Activated T-helper 1 cell treated with Interleukin-2 at 50 U/mL for 16 hours (primary cell): ENCODE data around the gene FAM131C.
A peak's percentile ranks its signal among the peaks of the same experiment; 100 is the strongest.
"Not testable (repeated sequence)": the region's sequence is repeated elsewhere in the genome, so short reads cannot be mapped to it uniquely, and the experiment has no call there.

Experiments used
- DNase-seq: peaks from one replicate; pipeline ENCODE4 v3.0.0-alpha.2; 2020; ENCODE audit warnings: low read depth

Gene FAM131C

GRCh38 chr1:16058394-16059120 lies 14.9 kb downstream of the FAM131C start:
- not testable (repeated sequence) for DNase-seq

GRCh38 chr1:16057314-16057915 lies 16.0 kb downstream of the FAM131C start:
- DNase-seq, result not testable (repeated sequence)

DNA sequence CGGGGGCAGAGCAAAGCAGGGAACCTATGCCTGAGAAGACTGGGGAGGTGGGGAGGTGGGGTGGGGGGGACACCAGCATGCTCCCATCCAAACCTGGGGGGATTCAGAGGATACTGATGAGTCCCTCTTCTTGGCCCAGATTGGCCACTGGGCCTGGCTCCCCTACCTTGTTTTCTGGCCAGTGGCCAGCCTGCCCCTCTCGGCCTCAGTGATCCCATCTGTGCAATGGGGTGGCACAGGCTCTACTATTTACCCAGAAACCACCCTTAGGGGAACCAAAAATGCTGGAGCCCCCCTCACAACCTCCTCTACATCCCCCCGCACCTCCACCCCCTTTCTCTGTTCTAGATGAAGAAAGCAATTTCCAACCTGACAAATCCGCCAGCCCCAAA lies 16.9 kb downstream of the FAM131C start:
- not testable (repeated sequence) for DNase-seq

DNA sequence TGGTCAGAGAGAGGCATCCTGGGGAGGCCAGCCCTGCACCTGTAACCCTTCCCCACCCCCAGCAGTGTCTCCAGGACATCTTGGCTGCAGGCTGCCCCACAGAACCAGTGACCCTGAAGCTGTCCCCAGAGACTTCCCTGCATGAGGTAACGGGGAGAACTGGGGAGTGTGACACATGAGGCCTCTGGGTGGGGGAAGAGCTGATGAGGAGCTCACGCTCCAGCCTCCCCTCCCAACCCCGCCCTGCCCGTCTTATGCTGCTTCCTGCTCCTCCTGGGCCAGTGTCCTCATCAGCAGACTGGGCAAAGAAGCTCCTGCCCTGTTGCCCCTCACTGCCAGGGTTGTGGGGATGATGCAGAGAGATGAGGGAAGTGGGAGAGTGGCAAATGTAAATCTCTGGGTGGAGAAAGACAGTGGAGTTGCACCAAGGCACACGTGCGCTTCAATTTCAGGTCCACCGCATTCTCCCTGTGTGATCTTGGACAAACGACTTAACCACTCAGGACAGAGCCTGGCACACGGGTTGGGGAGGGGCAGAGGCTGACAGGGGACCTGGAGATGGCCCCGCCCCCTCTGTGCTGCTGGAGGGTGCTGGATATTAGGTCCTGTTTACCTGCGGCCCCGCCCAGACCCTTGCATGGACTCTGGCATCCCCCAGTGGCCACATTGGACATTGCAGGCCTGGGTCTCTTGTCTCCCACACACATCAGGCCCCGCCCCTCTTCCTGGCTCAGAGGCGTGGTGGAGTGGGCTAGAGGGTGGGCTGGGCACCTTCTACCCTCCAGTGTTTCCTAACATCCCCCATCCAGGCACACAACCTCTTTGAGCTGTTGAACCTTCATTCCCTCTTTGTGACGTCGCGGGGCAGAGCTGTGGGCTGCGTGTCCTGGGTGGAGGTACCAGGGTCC lies 17.6 kb downstream of the FAM131C start:
- DNase-seq, result peak; percentile 63

DNA sequence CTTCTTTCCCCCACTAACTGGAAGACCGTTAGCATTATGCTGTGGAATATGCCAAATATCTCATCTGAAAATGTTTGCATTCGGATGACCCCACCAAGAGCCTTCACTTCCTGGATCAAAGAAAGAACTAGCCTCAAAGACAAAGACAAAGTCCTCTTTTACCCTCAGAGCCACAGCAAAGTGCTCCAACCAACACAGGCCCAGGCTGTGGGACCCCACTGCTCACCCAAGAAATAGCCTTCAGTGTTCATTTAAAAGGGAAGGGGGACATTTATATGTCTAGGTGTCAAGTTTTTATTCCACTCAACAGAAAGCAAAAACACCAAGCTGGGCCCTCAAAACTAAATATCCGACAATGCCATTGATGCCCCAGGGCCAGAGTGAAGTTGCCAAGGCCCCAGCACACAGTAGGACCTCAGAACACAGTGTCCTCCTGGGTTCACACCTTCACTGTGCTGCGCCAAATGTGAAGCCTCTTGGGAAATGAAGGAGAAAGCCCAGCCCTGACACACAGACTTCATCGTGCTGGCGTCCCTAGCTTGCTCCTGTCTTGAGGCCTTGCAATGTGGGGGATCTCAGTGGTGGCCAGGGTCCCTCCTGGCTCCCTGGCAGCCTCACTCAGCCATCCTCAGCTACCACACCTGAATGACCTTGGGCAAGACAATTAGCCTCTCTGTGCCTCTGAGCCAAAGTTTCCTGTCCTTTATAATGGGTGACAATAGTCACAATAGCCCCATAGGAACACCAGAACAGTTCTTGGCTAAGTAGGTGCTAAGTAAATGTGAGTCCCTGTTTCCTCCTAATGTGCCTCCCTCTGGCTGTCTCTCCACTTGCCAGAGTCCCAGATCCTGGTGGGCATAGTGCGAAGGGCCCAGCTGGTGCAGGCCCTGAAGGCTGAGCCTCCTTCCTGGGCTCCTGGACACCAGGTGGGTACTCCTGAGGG lies 18.6 kb downstream of the FAM131C start:
- no peak for DNase-seq

GRCh38 chr1:16053781-16054502 lies 19.5 kb downstream of the FAM131C start:
- DNase-seq, result no peak

DNA sequence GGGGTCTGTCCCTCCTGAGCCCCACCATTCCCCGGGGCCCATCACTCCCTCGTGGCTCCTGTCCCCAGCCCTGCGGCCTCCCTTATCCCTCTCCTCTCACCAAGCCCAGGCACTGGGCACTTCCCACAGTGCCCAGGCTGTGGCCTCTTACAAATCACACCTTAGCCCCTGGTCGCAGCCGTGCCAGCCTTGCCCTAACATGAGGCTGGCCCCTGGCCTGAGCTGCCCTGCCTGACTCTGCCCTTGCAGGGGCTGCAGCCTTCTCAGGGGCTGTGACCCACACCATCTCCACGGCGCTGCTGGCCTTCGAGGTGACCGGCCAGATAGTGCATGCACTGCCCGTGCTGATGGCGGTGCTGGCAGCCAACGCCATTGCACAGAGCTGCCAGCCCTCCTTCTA lies 21.5 kb downstream of the FAM131C start:
- not testable (repeated sequence) for DNase-seq

DNA sequence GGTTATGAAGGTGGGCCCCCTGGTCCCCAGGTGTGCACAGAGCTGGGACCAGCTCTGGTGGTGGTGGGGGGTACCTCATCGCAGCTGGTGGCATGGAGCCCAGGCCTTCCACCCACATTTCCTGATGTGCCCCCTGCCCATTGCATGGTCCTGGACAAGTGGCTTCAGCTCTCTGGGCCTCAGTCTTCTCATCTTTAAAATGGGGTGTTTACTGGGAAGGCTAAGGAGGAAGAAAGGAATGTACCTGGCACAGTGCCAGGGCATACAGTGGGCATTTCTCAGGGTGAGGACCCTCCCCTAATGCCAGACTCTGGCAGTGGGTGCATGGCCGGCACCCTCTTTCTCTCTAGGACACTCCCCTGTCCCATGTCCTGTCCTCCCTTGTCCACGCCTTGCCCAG lies 22.4 kb downstream of the FAM131C start:
- DNase-seq, result no peak

- no peak for DNase-seq
Measured at GRCh38 chr1:16050328-16050727, 23.1 kb downstream of the FAM131C start.

- no peak for DNase-seq
Measured at GRCh38 chr1:16048573-16049189, 24.8 kb downstream of the FAM131C start.

DNA sequence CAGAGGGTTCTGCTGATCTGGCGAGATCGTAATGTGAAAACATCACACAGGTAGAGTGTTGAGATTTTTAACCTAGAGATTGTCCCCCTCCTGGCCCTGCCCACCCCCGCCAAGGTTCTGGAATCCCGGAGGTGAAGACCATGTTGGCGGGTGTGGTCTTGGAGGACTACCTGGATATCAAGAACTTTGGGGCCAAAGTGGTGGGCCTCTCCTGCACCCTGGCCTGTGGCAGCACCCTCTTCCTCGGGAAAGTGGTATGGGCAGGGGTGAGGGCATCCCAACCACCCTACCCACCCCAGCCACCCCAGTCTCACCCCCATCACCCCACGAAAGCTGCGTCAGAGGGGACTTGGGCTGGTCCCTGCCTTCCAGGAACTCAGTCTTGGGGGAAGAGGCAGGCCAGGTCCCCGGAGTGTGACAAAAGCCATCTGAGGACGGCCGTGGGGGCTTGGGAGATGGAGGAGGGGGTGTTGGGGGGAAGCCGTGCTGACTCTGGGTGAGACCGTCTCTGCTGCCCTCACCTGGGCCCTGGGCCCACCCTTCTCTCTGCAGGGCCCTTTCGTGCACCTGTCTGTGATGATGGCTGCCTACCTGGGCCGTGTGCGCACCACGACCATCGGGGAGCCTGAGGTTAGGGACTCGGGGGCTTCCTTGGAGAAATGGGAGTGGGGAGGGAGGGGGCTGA lies 25.5 kb downstream of the FAM131C start:
- DNase-seq, result no peak

DNA sequence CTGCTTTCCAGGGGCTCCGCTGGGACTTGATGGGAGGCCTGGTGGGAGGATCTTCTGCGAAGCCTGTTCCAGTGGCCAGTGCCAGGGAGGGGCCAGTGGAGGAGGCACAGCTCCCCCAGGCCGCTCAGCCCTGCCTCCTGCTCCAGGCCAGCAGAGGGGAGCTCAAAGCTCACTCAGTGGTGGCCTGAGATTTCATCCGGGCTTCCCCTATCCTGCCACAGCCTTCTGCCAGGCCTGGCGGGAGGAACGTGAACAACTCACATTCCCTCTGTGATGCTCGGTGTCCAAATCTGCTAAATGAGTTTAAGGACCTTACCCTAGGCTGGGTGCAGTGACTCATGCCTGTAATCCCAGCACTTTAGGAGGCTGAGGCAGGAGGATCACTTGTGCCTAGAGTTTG lies 26.6 kb downstream of the FAM131C start:
- no peak for DNase-seq

GRCh38 chr1:16043950-16044349 lies 29.5 kb downstream of the FAM131C start:
- no peak for DNase-seq

- DNase-seq, result no peak
Measured at GRCh38 chr1:16043521-16043920, 29.9 kb downstream of the FAM131C start, which contains the start of gene CLCNKB. Gene CLCNKB, plus strand, starts transcription at chr1:16043782. Its CDS starts 711 bp downstream, at chr1:16044493.

DNA sequence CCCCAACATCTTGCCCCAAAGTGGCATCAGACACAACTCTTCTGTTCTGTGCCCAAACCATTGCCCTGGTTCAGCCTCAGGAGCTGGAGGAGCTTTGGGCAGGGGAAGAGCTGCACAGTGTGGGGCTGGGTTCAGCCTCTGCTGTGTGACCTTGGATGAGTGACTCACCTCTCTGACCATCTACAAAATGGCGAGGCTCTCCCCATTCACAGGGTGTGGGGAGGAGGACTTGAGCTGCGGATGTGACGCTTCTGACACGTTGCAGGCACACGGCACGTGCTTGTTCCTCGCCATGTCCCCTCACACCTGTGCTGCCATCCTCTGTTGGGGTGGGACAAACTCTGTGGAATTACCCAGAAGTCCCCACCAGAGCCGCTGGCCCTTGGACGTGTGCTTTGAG lies 30.8 kb downstream of the FAM131C start:
- not testable (repeated sequence) for DNase-seq

- DNase-seq, result no peak
Measured at GRCh38 chr1:16042096-16042495, 31.4 kb downstream of the FAM131C start.

DNA sequence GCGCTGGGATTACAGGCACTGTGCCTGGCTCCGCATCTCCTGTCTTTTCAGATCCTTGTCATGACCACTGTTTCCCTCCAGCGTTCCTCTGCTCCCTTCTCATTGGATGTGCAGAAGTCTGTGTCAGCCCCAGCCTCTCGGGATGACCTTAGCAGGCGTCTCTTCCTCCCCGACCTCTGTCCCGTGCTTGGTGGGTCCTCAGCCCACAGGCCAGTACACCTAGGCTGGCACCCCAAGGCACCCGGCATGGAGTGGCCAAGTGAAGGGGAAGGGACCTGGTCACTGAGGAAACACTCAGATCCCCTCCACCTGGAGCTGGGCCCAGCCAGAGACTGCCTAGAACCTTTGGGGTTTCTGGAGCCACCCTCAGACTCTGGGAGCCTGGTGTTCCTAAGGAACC lies 32.3 kb downstream of the FAM131C start:
- no peak for DNase-seq

DNA sequence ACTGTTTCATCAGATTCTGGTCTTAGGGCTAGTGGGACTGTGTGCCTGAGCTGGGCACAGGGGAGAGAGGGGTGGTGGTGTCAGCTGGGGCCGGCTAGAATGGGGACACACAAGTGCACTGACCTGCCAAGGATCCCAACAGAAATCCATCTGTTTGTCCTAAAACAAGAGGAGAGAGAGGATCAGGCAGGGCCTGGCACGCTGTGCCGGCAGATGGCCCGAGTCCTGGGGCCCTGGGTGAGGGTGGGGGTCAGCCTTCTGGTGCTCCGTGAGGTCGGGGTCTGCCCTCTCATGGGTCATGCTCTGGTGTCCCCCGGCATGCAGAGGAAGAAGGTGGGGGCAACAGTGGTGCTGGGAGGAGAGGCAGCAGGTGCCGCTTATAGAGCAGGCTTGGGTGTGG lies 33.6 kb downstream of the FAM131C start:
- DNase-seq, result not testable (repeated sequence)

- no peak for DNase-seq
Measured at GRCh38 chr1:16038620-16038912, 34.9 kb downstream of the FAM131C start.

- not testable (repeated sequence) for DNase-seq
Measured at GRCh38 chr1:16036461-16036860, 37.0 kb downstream of the FAM131C start.
